ENCODE measurements around the gene EPB41L4A.

The EPB41L4A gene

DNA sequence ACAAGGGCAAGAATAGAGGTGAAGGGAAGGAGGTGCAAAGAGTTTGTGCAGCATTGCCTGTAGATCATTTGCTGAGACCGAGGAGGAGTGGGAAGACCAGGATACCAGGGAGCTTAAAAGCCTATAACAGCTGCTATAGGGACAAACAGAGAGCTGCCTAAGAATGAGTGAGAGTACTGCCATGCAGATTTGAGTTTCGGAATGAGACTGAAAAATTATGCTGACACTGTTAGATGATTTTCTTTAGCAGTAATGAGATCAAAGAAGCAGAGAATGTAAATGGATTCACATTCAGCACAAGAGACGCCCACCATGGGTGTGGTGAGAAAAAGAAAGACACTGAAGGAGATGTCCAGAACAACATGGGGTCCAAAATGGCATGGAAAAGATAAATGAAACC, 69.7 kb downstream of the EPB41L4A start:
- ChIA-PET POLR2A (no interaction called here), CTCF (interaction anchor here (0.6 to 1.2 kb wide), 3 partner anchors 18 to 1252 kb away, joined by 3 to 6 read pairs (median 4); no protein-coding TSS in a partner anchor)
- no peak overlapping the region for H3K27ac ChIP-seq (ENCODE audit: extremely low read depth, low read depth, low read length)
- no peaks in the 10 kb centered on the region for H3K36me3 ChIP-seq (ENCODE audit: control insufficient read depth in 2 of 2, insufficient read depth in 1 of 2, low read length in 2 of 2)
- H3K4me1 ChIP-seq (ENCODE audit: control insufficient read depth, insufficient read depth, low read length) = no peaks in the 10 kb centered on the region
- no peak overlapping the region for H3K4me3 ChIP-seq (ENCODE audit: low read depth, low read length)
- TF ChIP-seq ZNF48 (tag by site-specific recombination; IDR thresholded peaks at IDR 0.05) (no peak), BCL6B (tag by site-specific recombination; IDR thresholded peaks at IDR 0.05) (no peak), HOXA7 (CRISPR knock-in tag; IDR thresholded peaks at IDR 0.05; ENCODE audit: borderline replicate concordance) (no peak), ZNF223 (tag by site-specific recombination; IDR thresholded peaks at IDR 0.05) (no peak), MEIS1 (CRISPR knock-in tag; IDR thresholded peaks at IDR 0.05; ENCODE audit: borderline replicate concordance) (no peak), ZNF561 (tag by site-specific recombination; IDR thresholded peaks at IDR 0.05; ENCODE audit: borderline replicate concordance) (no peak), ZNF571 (tag by site-specific recombination; IDR thresholded peaks at IDR 0.05) (no peak), ZNF670 (tag by site-specific recombination; IDR thresholded peaks at IDR 0.05; ENCODE audit: low read depth) (no peak)
- TF ChIP-seq, protein P1, sequence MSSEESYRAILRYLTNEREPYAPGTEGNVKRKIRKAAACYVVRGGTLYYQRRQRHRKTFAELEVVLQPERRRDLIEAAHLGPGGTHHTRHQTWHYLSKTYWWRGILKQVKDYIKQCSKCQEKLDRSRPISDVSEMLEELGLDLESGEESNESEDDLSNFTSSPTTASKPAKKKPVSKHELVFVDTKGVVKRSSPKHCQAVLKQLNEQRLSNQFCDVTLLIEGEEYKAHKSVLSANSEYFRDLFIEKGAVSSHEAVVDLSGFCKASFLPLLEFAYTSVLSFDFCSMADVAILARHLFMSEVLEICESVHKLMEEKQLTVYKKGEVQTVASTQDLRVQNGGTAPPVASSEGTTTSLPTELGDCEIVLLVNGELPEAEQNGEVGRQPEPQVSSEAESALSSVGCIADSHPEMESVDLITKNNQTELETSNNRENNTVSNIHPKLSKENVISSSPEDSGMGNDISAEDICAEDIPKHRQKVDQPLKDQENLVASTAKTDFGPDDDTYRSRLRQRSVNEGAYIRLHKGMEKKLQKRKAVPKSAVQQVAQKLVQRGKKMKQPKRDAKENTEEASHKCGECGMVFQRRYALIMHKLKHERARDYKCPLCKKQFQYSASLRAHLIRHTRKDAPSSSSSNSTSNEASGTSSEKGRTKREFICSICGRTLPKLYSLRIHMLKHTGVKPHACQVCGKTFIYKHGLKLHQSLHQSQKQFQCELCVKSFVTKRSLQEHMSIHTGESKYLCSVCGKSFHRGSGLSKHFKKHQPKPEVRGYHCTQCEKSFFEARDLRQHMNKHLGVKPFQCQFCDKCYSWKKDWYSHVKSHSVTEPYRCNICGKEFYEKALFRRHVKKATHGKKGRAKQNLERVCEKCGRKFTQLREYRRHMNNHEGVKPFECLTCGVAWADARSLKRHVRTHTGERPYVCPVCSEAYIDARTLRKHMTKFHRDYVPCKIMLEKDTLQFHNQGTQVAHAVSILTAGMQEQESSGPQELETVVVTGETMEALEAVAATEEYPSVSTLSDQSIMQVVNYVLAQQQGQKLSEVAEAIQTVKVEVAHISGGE (tag by site-specific recombination; conservative IDR thresholded peaks at IDR 0.05; ENCODE audit: low read depth) = no peak
- TF ChIP-seq, protein P2, sequence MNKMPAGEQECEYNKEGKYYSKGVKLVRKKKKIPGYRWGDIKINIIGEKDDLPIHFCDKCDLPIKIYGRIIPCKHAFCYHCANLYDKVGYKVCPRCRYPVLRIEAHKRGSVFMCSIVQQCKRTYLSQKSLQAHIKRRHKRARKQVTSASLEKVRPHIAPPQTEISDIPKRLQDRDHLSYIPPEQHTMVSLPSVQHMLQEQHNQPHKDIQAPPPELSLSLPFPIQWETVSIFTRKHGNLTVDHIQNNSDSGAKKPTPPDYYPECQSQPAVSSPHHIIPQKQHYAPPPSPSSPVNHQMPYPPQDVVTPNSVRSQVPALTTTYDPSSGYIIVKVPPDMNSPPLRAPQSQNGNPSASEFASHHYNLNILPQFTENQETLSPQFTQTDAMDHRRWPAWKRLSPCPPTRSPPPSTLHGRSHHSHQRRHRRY (tag by site-specific recombination; IDR thresholded peaks at IDR 0.05) = no peak
- no peaks in the 10 kb centered on the region for H3K9me3 ChIP-seq (ENCODE audit: control insufficient read depth, insufficient read depth, low read depth, low read length)

GRCh38 chr5:112348915-112349314, 70.2 kb downstream of the EPB41L4A start:
- POLR2A ChIA-PET = no interaction called here
- H3K27ac ChIP-seq (ENCODE audit: extremely low read depth, low read depth, low read length) = no peak overlapping the region
- CTCF ChIA-PET = interaction anchor here (1.2 kb wide), 1 partner anchor 18 kb away, joined by 4 read pairs; no protein-coding TSS in a partner anchor
- TF ChIP-seq, protein P3, sequence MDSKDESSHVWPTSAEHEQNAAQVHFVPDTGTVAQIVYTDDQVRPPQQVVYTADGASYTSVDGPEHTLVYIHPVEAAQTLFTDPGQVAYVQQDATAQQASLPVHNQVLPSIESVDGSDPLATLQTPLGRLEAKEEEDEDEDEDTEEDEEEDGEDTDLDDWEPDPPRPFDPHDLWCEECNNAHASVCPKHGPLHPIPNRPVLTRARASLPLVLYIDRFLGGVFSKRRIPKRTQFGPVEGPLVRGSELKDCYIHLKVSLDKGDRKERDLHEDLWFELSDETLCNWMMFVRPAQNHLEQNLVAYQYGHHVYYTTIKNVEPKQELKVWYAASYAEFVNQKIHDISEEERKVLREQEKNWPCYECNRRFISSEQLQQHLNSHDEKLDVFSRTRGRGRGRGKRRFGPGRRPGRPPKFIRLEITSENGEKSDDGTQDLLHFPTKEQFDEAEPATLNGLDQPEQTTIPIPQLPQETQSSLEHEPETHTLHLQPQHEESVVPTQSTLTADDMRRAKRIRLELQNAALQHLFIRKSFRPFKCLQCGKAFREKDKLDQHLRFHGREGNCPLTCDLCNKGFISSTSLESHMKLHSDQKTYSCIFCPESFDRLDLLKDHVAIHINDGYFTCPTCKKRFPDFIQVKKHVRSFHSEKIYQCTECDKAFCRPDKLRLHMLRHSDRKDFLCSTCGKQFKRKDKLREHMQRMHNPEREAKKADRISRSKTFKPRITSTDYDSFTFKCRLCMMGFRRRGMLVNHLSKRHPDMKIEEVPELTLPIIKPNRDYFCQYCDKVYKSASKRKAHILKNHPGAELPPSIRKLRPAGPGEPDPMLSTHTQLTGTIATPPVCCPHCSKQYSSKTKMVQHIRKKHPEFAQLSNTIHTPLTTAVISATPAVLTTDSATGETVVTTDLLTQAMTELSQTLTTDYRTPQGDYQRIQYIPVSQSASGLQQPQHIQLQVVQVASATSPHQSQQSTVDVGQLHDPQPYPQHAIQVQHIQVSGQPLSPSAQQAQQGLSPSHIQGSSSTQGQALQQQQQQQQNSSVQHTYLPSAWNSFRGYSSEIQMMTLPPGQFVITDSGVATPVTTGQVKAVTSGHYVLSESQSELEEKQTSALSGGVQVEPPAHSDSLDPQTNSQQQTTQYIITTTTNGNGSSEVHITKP (tag by site-specific recombination; IDR thresholded peaks at IDR 0.05) = no peak
- TF ChIP-seq ZNF26 (tag by site-specific recombination; IDR thresholded peaks at IDR 0.05) = no peak
- no peak for TF ChIP-seq TCF7L2 (IDR thresholded peaks at IDR 0.05; ENCODE audit: borderline replicate concordance, low read depth, low read length)
- no peak for TF ChIP-seq ZNF16 (tag by site-specific recombination; IDR thresholded peaks at IDR 0.05; ENCODE audit: low read depth)
- no peak for TF ChIP-seq ZNF624 (tag by site-specific recombination; IDR thresholded peaks at IDR 0.05)
- no peak for TF ChIP-seq ZNF76 (tag by site-specific recombination; IDR thresholded peaks at IDR 0.05; ENCODE audit: borderline replicate concordance, low read depth)
- TF ChIP-seq ZNF580 (tag by site-specific recombination; IDR thresholded peaks at IDR 0.05) = no peak
- no peak for TF ChIP-seq ZNF404 (tag by site-specific recombination; IDR thresholded peaks at IDR 0.05)
- TF ChIP-seq SCRT2 (tag by site-specific recombination; IDR thresholded peaks at IDR 0.05) = no peak
- TF ChIP-seq, protein P4, sequence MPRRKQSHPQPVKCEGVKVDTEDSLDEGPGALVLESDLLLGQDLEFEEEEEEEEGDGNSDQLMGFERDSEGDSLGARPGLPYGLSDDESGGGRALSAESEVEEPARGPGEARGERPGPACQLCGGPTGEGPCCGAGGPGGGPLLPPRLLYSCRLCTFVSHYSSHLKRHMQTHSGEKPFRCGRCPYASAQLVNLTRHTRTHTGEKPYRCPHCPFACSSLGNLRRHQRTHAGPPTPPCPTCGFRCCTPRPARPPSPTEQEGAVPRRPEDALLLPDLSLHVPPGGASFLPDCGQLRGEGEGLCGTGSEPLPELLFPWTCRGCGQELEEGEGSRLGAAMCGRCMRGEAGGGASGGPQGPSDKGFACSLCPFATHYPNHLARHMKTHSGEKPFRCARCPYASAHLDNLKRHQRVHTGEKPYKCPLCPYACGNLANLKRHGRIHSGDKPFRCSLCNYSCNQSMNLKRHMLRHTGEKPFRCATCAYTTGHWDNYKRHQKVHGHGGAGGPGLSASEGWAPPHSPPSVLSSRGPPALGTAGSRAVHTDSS (tag by site-specific recombination; IDR thresholded peaks at IDR 0.05) = no peak
- TF ChIP-seq ZNF521 (tag by site-specific recombination; IDR thresholded peaks at IDR 0.05) = no peak
- TF ChIP-seq ZNF354C (tag by site-specific recombination; IDR thresholded peaks at IDR 0.05; ENCODE audit: borderline replicate concordance, low read depth) = no peak
- H3K4me1 ChIP-seq (ENCODE audit: control insufficient read depth, insufficient read depth, low read length) = no peaks in the 10 kb centered on the region
- no peaks in the 10 kb centered on the region for H3K36me3 ChIP-seq (ENCODE audit: control insufficient read depth in 2 of 2, insufficient read depth in 1 of 2, low read length in 2 of 2)
- H3K4me3 ChIP-seq (ENCODE audit: low read depth, low read length) = no peak overlapping the region
- no peaks in the 10 kb centered on the region for H3K9me3 ChIP-seq (ENCODE audit: control insufficient read depth, insufficient read depth, low read depth, low read length)

Measured in HEK293 (cell line).